Activated T-cell treated with anti-CD3 and anti-CD28 coated beads for 24 hours (primary cell): ENCODE results near the gene DOCK10.
"Not testable (repeated sequence)": the region's sequence is repeated elsewhere in the genome, so short reads cannot be mapped to it uniquely, and the experiment has no call there.

Experiments
- DNase-seq: peaks from one replicate; pipeline ENCODE4 v3.0.0-alpha.2; 2020; ENCODE audit warnings: low read depth

Gene DOCK10

DNA sequence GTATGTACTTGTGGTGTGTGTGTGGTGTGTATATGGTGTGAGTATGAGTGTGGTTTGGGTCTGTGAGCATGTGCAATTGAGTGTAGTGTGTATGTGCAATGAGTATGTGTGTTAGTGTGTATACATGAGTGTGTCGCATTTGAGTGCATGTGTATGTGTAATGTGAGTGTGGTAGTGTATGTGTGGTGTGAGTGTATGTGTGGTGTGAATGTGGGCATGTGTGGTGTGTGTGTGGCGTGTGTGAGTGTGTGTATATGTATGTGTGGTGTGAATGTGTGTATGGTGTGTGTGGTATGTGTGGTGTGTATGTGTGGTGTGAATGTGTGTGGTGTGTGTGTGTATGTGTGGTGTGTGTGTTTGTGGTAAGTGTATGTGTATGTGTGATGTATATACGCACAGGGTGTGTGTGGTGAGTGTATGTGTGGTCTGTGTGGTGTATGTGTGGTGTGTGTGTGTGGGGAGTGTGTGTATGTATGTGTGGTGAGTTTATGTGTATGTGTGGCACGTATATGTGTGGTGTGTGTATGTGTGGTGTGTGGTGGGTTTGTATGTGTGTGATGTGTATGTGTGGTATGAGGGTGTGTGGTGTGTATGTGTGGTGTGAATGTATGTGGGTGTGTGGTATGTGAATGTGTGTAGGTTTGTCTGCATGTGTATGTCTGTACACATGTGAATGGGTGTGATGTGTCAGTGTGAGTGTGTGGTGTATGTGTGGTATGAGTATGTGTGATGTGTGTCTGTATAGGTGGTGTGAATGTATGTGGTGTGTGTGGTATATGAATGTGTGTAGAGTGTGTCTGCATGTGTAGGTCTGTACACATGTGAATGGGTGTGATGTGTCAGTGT lies 123.4 kb downstream of the DOCK10 start:
- DNase-seq, result no peak

DNA sequence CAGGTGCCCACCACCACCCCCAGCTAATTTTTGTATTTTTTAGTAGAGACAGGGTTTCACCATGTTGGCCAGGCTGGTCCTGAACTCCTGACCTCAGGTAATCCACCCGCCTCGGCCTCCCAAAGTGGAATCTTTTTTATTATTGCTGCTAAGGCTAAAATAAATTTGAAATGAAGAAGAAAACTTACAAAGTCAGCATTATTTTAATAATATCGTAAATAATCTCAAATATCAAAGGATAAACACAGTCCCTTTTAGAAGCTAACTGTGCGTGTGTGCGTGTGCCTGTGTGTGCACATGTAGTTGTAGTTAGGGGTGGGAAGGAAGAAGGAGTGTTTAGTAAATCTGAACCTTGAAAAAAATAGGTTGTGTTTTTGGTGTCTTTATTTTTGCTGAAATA lies 125.0 kb downstream of the DOCK10 start:
- not testable (repeated sequence) for DNase-seq

DNA sequence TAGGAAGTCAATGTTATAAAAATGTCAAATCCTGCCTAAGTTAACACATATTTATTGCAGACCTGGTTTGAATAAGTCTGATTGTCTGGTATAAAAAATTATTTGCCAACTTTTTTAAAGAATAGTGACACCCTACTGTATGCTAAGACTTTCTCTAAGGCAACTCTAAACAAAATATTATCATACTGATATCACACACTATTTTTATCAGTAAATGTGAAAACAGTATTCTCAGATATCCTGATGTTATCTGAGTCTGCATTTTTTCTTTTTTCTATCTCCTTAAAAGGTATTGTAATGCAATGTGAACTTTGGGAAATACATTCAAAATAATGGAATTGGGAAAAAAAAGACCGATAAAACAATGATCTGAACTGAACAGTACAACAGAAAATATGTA lies 127.1 kb downstream of the DOCK10 start:
- no peak for DNase-seq

DNA sequence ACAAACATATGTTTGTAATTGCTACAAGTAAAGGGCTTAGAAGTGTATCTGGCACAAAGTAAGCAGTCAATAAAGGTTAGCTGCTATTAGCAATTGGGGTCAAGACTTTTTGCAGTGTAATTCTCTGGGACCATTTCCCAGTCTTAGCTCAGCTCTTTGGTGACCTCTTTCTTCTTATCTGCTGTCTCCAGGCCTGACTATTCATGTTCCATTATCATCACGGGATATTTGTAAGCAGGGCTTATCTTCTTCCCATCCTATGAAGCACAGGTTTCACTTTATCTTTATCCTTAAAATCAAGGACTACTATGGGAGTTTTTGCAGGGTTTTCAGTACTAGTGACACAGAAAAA lies 131.7 kb downstream of the DOCK10 start:
- no peak for DNase-seq

DNA sequence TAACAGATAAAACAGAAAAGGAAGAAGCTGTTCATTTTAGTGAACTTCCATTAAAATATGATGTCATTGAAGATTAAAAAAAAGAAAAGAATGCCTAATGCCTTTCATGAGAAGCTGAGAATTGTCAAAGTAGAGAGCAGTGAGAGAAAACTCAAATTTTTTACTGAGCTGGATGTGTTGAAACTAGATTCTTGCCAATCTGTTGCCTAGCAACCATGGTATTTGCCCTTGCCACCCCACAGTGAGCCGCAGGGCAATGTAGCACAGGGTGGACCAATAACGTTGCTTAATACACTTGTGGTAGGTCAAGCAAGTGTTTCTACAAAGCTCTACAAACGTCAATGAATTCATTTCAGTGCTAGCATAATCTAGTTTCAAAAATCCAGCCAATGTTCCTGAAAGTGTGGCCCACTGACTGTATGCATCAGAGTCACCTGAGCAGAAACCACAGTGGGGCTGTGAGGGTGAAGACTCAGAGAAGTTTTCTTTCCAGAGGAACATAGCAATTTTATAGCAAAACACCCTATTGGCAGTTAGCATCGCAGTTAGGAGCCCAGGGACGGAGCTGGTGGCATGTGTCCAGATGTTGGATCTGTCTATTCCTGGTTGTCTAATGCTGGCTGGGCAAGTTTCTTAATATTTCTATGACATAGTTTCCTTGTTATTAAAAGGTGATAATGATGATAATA lies 132.2 kb downstream of the DOCK10 start:
- DNase-seq, result no peak

DNA sequence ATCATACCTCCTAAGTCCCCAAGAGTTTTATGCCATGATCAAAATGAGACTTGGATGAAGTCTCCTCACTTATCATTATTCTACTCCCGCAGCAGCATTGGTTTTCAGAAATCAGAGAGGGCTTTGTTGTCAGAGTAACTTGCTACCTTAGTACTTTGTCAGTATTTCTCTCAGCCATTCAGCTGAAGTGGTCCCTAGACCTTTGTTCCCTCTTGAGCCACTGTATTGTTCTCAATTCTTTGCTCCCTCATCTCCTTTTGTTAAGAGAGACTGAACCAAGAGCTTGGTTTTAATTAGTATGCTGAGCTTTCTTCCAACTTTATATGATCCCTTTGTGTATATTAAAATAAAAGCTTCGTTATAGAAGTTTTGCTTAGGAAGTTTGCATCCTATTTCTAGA lies 133.4 kb downstream of the DOCK10 start:
- DNase-seq, result no peak

DNA sequence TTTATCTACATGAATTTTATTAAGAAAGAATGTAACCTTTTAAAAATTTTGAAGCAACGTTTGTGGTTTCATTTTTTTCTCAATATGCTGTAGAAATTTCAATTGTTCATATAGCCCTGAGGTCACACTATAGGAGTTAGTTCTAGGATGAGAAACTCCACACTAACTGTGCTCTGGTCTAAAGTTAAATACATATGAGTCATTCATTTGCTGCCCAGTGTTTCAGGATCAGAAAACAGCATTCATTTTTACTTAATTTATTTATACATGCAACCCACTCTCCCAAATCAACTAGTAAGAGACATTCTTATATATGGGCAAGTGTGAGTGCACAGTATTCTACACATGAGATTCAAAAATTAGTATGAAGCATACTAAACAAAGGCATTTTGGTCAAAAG lies 137.9 kb downstream of the DOCK10 start:
- DNase-seq, result no peak

DNA sequence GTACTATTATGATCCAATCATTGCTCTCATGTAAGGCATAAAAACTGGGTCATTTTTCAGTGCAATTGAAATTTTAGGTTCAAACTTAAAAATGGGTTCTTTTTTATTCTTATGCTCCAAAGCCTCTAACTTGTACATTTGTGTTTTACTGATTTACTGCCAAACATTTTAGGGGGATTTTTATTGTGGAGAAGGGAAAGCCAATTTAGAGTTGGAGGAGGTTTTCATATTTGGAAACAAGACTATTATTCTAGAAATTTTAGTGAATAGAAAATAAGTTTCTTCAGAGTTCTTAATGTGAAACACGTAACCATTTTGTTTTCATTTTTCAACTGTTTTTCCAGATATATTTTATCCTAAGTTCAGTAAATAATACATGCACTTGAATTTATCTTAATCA lies 138.6 kb downstream of the DOCK10 start:
- DNase-seq, result no peak

DNA sequence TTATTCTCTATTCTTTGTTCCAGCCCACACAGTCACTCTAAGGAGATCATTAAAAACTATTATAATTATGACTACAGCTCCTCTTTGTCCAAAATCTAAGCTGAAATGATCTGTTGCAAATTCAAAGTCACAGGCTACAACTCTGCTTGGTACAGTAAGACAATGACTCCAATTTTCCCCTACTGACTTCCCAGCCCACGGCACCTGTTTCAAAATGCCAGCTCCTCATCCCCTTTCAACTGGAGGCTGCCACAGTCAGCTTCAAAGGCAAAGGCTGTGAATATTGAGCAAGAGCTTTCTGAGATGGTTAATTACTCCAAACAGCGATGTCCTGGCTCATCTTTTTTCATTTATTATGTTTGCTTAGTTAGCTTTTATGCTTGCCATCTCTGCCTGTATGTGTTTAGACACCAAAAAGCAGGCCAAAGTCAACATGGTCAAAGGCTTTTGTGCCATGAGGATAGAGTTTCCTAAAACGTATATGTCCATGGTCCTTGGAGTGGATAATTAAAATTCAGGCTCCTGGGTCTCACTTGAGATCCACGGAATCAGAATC lies 141.1 kb downstream of the DOCK10 start:
- no peak for DNase-seq

DNA sequence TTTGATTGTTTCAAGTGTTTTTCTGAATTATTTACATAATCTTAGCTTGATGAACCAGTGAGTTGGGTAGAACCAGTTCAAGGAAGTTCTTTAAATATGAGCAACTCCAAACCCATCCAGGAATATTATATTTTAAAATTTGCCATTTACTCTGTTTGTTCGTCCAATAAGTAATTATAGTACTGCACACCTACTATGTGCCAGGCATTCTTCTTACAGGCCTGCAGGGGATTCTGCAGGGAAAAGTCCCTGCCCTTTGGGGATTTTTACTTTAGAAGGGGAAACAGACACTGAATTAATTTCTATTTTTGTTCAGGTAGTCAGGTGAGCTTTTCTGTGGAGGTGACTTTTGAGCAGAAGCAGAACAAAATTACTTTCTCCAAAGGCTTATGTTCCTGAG lies 146.9 kb downstream of the DOCK10 start:
- DNase-seq, result no peak

DNA sequence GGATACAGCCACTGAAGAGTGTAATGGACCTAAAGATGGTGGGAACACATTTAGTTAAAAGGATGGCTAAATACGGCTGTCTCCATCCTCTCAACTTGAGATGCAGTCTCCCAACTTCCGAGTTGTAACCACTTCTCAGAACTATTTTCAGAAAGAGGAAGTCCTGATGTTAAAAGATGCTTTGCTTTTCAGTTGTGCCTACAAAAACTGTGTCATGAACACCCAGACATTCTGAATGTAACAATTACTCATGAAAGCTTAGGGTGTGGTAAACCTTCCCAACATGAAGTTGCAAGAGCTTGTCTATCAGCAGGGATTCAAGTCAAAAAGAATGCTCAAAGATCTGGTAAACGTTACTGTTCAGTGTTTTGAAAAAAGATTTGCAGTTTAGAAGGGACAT lies 147.9 kb downstream of the DOCK10 start:
- no peak for DNase-seq

DNA sequence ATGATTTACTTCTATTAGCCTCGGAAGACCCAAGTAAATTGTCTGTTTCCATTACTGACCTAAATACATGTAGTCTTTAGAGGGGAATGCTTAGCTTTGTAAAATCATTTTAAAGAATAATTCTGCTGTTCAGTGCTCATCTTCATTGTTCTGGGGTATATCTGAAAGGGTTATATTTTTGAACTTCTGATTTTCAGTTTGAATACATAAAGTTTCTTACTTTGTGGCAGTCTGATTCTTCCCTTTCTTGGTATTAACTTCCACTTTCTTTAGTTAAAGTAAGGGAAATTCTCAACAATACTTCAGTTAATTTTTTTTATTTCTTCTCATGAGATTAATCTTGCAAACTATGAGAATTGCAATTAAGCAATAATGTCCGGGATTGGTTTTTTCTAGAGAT lies 148.4 kb downstream of the DOCK10 start:
- DNase-seq, result no peak

DNA sequence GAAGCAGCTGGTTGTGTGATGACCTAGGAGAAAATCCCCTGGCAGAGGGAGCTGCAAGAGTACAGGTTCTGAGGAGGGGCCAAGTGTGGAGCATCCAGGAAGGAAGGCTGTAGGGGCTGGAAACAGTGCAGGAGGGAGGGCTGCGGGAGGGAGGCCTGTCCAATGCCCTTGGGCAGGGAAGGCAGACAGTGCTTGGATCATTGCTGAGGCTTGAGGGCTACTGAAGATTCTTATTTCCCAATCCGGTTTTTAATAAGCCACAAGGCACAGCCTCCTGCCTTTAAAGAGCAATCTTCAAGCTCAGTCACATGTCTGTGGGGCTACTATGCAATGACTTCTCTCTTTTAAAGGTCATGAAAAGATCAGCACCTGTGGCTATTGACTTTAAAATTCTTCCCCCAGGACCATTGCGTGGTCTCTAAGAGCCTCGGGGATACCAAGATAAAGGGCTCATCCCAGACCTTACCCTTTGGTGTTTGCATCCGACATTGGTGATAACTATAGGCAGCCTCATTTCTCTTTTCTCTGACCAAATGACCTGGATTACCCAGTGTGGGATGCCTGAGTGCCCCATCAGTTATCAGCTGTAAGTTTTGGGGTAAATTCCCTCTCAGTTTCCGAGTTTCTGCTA lies 149.6 kb downstream of the DOCK10 start:
- DNase-seq, result no peak

DNA sequence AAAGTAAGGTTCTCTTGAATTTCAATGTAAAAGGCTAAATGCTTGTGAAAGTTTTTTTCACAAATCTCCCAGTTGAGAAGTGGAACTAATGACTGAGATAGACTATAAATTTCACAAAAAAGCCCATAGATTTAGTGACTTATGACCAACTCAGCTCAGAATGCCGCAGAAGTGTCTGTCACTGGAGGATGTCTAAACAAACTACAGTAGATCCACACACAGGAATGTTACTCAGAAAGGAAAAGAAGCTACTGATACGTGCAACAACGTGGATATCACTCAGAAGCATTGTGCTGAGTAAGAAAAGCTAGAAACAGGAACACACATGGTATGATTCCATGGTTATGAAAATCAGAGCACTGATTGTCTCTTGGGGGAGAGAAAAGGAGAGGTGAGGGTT lies 151.9 kb downstream of the DOCK10 start:
- no peak for DNase-seq

DNA sequence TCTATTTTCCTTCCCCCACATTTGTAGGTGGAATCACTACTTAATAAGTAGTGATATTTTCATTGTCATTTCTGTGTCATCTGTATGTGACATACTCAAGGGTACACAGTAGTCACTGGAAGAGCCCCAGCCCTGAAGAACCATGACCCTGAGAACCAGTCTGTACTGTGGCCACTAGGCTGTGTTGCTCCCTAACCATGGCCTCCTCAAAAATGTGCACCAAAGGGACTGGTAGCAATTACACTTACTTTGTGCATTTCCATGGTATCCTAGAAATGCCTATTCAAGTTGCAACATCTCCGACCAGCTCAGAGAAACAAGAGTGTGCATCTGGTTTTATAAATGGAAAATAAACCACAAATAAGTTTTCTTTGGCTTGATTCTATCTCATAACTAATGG lies 155.1 kb downstream of the DOCK10 start:
- DNase-seq, result no peak

DNA sequence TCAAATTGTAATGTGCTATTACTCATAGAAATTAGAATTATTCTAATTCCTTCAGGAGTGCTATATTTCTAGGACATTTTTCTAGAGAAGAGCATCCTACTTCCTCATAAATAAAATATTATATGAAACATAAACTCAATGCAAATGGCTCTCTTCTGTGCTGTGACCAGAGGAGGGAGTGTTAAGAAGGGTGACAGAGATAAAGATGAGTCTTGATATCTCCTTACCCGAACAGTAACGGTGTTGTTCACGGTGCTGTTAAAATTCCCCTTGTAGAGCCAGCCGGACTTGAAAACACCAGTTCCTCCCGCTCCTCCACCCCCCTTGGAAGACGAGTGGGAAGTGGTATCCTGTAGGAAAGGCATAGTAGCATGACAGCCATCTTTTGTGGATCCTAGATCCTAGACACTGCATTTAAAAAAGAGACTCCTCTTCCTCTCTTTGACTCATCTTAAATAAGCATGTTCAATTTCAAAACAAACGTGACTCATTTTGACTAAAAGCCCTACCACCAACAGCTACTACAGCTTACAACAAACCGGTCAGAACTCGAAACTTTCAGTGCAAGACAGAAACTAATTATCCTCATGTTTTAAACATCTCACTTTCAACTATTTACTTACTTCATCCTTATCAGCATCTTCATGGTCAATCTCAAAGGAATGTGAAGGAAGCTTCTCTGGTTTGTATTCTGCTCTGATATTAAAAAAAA lies 156.3 kb downstream of the DOCK10 start:
- DNase-seq, result no peak

DNA sequence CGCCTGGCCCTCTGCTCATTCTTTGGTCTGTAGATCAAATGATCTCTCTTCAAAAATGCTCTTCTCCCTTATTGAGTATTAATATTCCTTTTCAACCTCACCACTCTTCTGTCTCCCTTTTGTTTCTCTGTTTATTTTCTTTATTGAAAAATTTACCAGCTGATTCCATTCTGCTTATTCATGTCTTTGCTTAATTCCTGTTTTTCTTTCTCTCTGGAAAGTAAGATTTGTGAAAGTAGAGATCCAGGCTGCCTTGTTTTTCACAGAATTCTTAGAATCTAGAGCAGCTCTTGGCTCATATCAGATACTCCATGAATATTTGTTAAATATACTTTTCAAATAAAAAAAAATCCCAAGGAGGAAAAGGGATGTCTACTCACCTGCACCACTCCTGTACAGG lies 157.0 kb downstream of the DOCK10 start:
- DNase-seq, result no peak

DNA sequence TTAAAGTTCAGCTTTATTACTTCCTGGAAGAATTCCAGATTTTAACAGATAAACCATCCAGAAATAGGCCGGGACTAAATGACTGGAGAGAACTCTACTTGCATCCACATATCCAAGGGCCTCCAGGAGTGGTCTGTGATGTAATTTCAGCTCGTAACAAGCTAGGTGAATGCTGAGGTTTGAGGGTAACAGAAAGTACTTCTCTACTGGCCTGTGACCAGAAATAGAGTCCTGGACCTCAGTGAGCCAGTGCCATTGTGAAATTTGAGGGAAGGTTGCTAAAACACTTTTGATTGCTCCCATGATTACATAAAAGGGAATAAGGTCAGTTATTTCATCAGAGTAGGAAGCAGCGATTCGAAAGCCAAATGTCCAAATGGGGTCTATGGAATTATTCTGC lies 158.1 kb downstream of the DOCK10 start:
- DNase-seq, result no peak

DNA sequence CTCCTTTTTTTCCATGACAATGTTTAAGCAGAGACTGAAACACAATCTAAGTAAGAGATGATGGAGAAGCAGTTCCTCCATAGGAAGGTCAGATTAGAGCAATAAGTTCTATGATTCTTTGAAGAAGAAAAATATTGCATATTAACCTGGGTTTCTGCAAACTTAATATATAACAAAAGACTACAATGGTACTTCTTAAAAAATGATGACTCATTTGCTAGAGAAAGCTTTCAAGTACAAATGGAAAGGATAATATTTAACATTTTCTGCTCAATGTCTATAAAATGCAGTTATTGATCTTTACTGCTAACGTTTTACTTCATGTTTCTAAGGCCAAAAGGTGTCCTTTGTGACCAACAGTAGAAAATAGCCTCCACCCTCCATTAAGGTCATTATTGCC lies 158.6 kb downstream of the DOCK10 start:
- no peak for DNase-seq

DNA sequence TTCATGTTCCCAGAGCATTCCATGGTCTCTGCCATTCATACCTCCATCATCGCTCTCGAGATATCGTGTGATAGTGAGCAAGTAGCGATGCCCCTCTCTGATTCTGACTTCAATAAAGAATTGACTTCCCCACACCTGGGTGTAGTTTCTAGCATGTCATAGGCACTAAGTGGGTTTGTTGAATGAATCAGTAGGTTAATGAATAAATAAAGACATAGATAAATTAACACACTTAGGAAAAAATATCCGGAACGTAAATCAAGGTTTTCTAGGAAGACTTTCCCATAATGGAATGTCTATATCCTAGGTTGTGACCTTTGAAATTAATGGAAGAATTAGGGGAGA lies 159.1 kb downstream of the DOCK10 start:
- DNase-seq, result no peak

DNA sequence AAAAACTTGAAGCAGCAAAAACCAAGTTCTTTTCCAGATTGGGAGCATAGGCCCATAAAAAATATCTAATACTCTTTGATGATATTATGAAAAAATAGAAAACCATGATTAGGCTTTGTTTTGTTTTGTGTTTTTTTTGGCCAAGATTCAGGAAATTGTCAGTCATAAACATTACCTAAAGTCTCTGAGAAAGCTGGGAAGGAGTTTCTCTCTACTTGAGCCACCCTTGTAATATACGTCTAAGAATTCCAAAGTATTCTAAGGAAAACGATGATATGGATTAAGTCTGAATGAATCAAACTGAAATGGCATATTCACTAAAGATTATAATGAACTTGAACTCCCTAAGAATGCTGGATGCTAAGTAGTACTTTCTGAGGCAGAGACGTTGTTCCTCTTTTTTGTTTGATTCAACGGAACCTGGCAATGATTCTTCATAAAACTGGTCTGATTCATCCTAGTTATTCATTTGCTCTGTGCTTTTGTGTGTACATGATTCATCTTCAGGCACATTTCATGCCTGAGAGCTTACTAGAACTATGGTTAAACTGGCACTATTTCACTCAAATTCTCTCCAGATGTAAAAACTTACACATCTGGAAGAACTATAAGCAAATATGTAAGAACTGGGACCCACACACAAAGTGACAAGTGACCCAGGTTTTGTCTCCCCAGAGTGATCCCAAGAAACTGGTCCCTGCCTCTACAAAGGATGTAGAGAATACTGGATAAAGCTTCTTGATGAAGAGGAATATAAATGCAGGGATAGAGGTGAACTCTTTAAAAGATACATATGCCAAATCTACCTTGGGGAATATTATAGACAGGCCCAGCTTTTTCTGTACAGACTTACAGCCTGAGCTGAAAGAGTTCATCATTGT lies 159.7 kb downstream of the DOCK10 start:
- no peak for DNase-seq

DNA sequence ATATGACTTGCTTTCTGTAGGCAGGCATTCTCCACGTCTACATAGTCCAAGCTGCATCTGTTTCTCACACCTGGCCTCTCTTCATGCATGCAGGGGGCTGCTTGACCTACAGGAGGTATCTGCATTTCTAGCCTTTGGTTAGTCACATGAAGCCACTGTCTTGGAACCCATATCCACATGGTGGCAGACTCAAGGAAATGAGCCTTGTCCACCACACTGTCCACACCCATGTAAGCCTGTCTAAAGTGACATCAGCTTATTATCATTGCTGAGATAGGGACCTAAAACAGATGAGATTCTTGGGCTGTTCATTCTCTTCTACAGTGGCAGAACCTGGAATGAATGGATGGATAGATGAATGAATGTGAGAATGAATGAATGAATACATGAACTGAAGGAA lies 160.4 kb downstream of the DOCK10 start:
- DNase-seq, result no peak
